Dedifferentiated amniotic fluid mesenchymal stem cell (primary cell): Measurements from ENCODE around the gene ZFP3.
"Not testable (repeated sequence)": the region's sequence is repeated elsewhere in the genome, so short reads cannot be mapped to it uniquely, and the experiment has no call there.

ENCODE experiments used
- DNase-seq: peaks from one replicate; pipeline ENCODE4 v3.0.0-alpha.2; 2016; ENCODE audit errors: extremely low spot score

The ZFP3 gene

DNA sequence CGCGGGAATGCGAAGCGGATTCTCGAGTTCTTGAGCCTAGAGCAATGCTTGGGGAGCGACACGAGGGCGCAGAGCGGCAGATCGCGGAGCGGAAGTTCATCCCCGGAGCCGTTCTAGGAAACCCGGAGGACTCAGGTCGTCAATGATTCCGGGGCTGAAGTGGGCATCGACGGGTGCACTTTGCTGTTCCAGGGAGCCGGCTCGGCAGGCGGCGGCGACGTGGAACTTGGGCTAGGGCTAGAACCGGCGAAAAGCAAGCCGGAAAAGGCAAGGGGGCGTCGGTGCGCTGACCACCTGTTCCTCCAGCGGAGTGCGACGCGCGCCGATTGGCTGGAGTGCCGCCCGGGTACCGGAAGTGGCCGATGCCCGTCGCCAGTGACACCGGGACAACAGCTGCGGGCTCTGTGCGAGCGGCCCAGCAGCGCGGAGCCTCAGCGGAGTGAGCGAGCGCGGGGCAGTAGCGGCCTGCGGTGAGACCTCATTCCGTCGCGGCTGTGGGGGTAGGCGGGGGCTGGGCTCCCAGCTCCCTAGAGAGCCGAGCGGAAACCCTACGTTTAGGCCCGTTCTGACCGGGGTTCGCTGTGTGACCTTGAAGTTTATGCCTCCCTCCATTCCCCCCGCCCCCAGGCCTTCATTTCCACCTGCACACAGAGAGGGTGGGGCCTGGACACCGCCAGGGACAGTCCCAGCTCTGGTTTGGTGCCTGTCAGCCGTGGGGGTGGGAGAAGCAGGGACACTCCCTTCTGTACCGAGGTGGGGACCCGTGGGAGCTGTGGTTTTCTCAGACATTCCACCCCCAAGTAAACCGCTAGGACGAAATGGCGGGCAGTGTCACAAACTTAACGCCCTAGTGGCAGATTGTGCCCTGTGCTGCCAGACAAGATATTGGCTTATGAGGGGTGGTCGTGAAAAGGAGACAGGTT, at the start of gene ZFP3:
ZFP3 (plus strand) TSS at position 362 of the 923 bp plus-strand sequence. CDS start 13,038 bp downstream, outside the sequence.
- DNase-seq: no peak

DNA sequence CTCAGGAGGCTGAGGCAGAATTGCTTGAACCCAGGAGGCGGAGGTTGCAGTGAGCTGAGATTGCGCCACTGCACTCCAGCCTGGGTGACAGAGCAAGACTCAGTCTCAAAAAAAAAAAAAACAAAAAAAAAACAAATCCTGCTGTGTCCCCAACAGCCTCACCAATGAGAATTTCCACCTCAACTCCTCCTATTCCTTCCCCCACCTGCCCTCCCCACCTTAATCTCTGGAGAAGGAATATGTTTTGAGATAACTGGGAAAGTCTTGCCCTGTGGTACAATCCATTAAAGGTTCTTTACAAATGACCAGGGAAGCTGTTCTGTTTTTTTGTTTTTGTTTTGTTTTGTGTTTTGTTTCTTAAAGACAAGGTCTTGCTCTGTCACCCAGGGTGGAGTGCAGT, 48.1 kb upstream of the ZFP3 start:
- DNase-seq: not testable (repeated sequence)

DNA sequence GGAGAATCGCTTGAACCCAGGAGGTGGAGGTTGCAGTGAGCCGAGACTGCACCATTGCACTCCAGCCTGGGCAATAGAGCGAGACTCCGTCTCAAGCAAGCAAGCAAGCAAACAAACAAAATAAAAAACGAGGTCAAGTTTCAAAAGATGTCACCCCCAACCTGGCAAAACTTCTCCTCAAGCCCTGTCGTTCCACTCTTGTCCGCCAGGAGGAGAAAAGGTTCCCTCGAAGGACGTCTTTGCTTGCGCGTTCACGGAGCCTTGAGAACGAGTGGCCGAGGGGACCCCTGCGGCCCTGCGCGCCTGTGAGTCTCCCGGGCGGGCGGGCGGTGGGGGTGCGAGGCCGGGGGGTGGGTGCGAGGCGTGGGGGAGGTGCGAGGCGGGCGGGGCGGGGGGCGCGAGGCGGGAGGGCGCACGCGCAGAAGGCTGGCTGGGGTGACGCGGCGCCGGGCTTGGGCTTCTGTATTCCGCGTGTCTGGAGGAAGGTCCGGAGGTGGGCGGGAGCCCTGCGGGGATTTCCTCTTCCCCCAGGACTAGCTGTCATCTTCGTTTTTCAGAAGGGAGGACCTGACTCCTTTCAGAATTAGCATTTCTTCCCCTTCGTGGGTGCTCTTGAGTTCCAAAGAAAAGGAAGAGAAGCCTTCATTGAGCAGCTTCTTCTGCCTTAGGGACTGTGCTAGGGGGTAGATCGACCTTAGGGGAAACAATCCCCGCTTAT, 46.7 kb upstream of the ZFP3 start:
- DNase-seq: peak; percentile 81

DNA sequence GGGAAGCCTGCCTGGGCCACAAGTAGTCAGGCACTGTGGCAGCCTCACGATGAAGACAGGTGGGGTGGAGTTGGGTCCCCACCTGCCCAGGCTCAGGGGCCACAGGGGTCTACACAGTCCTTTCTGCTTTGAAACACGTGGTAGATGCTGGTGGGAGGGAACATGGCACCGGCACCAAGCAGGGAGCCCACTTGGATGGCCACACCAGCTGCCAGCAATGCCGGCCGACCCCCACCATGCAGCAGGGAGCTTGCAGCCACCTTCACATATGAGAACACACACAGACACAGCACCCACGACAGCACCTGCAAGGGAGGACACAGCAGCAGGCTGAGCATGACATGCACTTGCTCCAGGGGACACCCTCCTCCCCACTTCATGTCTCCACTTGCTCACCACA, 45.4 kb upstream of the ZFP3 start:
- DNase-seq: no peak

DNA sequence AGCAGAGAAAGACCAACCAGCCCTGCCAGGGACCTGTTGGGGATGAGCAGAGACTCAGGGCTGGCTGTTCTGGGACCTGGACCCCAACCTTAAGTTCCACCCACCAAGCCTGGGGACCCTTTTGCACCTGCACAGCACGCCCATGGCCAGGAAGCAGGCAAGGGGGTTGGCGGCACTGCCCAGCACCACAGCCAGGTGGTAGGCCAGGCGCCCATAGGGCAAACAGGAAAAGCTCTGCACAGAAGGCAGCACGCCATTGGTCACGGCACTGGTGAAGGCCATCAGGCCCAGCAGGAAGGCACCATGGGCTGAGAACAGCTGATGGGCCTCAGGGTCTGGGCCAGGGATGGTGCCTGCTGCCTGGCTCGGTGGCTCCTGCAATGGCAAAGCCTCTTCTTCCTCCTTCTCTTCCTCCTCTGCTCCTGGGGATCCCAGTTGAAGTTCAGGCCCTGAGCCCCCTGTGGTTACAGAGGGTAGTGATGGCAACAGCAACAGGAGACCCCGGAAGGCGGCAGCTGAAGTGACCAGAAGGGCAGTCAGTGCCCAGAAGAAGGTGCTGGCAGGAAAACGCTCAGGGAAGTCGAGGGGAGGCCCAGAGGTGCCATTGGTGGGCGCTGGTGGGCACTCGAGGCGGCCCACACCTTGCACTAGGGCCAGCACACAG, 44.8 kb upstream of the ZFP3 start:
- DNase-seq: no peak

DNA sequence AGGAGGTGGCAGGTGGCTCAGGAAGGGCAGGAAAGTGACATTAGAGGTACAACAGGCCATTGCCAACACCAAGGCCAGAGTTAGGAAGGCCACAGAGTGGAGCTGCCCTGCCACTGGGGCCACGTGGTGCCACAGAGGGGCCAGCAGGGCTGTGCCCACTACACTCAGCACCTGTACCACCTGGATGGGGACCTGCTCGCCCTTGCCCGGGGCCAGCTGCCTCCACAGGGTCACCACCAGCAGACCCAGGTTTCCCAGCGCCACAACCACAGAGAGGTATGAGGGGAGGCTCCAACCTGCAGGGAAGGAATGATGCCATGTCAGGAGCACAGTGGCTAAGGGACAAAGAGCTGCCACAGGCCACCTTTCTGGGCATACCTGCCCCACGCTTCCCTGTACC, 44.2 kb upstream of the ZFP3 start:
- DNase-seq: no peak

DNA sequence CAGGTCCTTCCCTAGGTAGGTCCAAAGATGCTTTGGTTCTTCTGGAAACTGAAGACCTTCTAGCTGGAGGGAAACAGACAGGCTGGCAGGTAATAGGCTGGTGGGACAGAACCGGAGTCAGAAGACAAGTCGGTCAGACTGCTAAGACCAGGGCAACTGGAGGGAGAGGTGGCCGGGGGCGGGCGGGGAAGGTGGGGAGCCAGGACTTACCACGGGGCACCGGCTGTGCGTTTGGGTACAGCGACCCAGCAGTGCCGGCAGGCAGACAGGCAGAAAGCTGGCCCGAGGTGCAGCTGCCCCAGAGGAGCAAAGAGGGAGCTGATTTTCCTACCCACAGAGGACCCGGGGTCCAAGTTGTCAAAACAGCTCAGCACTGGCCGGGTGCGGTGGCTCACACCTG, 43.6 kb upstream of the ZFP3 start:
- DNase-seq: no peak

DNA sequence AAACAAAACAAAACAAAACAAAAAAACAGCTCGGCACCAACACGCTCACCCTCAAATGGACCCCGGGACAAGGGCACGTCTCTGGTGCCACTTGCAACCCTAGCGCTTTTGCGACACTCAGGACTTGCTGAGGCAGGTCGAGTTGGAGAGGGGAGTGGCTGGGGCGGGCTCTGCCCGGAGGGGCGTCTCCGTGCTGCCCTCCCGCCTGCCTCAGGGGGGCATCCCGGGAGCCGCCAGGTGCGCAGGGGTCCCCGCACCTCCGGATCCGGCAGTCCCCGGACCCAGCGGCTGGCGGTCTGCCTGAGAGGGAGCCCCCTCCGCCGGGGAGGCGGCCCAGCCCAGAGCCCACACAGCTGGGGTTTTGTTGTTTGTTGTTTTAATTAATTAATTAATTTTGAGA, 43.0 kb upstream of the ZFP3 start, which contains the start of gene SLC52A1:
SLC52A1 (minus strand) TSS at position 112 of the 400 bp plus-strand sequence. CDS start 820 bp downstream, outside the sequence.
- DNase-seq: no peak

DNA sequence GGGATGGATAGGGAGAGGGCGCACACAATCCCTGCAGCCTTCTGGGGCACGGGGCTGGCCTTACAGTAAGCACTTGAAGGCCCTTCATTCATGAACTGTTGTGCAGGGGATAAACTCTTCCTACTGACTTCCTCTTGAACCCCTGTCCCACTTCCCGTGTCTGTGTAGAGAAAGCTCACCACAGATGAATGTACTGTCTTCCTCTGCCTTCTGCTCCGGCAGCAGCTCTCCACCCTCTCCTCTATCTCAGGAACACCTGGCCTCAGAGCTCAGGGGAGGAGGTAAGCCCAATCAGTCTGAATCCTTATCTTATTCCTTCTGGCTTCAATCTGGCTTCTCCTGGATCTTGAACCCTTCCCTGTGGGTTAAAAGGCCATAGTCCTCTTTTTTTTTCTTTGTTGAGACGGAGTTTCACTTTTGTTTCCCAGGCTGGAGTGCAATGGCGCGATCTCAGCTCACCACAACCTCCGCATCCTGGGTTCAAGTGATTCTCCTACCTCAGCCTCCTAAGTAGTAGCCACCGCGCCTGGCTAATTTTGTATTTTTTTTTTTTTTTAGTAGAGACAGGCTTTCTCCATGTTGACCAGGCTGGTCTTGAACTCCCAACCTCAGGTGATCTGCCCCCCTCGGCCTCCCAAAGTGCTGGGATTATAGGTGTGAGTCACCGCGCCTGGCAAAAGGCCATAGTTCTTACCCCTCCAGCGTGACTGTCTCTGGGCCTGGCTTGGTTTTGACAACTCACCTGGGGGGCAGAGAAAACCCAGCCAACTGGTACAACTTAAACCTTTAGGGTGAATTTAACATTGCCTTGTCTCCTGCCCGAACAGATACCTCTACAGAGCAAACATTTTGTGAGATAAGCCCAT, 35.9 kb upstream of the ZFP3 start:
- DNase-seq: no peak

DNA sequence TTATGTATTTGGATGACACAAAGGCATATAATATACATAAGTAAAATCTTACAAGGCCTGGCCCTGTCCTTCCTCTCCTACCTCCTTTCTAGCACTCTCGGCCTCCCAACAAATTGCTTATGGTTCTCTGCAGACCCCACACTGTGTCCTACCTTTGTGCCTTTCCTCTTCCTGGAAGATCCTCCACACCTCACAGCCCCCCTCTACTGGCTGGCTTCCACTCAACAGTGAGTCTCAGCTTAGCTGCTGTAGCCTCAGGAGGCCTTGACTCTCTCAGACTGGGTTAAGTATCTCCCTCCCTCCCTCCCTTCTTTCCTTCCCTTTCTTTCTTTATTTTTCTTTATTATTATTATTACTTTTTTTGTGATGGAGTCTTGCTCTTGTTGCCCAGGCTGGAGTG, 34.7 kb upstream of the ZFP3 start:
- no peak for DNase-seq

DNA sequence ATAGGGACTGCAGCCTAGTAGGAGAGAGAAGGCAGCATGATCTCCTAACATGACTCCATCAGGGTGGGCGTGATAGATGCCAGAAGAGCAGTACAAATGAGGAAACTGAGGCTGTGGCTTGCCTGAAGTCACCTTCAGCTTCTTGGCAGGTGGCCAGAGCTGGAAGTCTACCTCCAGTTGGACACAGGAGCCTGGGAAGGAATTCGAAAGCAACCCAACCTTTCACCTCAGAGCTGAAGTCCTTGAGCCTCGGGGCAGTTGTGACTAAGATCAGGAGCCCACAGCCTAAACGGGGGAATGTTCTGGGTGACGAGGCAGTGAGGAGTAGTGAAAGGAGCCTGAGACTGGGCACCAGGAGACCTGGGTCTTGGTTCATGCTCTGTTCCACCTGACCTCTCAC, 33.6 kb upstream of the ZFP3 start:
- DNase-seq: no peak

DNA sequence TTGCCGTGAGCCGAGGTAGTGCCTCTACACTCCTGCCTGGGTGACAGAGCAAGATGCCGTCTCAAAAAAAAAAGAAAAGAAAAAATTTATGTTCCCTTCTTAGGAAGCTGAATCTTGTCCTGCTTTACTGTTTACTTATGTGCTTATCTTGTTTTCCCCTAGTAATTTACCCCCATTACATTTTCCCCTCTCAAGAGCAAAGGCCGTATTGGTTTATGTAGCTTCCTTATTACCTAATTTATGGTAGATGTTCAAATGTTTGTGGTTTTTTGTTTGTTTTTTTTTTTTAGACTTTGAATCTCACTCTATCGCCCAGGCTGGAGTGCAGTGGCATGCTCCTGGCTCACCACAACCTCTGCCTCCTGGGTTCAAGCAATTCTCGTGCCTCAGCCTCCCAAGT, 32.8 kb upstream of the ZFP3 start:
- DNase-seq: no peak

DNA sequence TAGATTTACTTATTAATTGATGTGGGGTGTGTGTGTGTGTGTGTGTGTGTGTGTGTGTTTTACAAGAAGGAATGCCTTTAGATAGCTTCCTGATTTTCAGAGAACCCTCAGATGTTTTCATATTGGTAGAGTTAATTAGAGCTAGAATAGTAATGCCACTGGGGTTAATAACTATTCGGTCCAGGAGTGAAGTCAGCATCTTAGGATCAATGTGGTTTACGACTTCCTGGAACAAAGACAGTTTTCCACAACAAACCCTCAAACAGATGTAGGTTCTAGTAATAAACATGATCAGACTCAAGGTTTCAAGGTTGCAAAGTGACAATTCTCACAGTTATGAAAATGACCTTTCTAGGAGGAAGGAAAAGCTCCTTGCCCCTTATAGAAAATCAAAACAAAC, 30.8 kb upstream of the ZFP3 start:
- DNase-seq: no peak

DNA sequence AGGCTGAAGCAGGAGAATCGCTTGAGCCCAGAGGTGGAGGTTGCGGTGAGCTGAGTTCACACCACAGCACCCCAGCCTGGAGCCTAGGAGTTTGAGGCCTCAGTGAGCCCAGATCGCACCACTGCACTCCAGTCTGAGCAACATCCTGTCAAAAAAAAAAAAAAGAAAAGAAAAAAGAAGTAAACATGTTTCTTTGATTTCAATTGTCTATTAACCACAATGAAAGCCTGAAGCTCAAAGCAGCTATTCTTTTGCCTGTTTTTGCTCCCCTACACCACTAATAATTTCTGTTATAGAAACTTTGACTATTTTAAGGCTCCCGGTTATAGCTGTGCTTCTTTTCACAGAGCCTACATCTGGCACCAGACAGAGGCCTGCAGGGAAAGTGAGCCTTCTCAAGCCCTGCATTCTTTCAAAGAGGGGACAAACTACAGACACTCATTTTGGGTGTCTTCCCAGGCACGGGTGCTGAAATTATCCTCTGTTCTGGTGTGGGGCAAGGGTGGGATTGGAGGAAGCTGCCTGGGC, 28.9 kb upstream of the ZFP3 start:
- no peak for DNase-seq

DNA sequence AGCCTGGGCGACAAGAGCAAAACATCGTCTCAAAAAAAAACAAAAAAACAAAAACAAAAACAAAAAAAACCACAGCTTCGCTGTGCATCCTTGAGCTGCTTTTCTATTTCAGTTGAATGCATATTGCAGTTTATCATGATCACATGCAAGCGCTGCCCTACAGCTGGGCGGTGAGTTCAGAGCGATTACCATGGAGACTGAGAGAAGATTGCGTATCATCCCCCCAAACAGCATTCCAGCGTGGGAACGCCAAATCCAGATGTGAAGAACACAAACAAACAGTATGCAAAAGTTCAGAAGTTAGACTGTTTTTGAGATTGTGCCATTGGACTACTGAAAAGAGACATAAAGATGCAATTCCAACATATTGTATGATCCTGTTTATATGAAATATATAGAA, 28.0 kb upstream of the ZFP3 start:
- peak; percentile 33 for DNase-seq

DNA sequence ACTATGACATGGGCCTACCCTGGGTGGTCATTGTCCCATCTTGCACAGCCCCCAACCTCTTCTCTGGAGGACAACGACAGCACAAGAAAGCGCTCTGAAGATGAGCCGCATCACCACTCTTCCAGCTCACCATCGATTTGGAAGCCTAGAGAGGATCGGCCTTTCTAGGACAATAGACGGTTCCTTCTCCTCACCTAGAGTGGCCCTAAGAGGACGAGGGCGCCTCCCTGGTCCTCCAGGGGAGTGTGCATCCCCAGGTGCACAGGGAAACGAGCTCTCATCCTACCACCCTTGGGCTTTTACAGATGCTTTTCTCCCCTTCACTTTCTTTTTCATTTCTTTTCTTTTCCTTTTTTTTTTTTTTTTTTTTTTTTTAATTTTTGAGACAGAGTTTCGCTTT, 22.7 kb upstream of the ZFP3 start:
- no peak for DNase-seq

DNA sequence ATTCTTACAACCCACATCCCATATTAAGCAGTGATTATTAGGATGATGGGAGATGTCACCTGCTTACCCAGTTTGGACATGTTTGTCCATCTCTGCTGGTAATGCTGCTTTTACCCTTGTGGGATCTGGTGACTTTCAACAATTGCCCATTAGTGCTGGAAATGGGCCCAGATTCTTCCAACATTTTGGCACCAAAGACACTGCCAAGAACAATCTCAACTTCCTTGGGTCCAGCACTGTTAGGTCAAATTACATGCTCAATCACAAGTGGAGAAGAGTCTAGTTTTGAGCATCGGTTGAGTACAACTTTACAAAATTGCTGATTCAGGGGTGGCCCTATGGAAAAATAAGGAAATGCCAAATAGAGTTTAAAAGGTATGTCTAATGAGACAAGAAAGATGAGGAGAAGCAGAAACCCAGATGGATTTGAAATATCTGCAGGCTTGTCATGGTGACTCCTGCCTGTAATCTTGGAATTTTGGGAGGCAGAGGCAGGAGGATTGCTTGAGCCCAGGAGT, 13.0 kb upstream of the ZFP3 start:
- DNase-seq: no peak

DNA sequence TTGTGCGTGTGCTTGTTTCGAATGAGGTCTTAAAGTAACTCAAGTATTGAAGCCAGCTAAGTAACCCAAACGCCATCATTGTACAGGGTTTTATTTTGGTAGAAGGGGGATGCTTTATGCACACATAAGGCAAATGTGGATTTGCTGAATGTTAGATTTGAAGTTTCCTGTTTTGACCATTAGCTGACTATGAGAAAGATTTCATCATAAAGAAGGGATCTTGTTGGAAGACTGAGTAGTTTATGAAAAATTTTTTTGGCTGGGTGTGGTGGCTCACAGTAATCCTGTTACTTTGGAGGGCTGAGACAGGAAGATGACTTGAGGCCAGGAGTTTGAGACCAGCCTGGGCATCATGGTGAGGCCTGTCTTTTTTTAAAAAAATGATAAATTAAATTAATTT, 10.0 kb upstream of the ZFP3 start:
- no peak for DNase-seq

DNA sequence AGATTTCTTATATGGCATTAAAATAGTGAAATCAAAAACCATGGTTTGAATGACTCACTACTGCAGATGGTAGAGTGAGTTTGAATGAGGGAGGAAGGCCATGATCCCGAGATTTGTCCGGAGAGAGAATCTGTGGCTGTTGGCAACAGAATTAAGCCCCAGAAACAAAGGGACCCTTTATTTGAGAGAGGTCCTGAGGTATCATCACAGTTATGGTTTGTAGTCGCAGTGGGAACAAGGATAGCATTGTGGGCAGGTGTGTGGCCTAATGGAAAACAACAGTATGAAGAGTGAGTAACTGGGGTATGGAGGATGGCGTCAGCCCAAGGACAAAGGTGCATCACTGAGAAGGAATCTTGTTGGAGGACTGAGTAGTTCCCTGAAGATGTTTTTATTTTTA, 8.5 kb upstream of the ZFP3 start:
- no peak for DNase-seq

DNA sequence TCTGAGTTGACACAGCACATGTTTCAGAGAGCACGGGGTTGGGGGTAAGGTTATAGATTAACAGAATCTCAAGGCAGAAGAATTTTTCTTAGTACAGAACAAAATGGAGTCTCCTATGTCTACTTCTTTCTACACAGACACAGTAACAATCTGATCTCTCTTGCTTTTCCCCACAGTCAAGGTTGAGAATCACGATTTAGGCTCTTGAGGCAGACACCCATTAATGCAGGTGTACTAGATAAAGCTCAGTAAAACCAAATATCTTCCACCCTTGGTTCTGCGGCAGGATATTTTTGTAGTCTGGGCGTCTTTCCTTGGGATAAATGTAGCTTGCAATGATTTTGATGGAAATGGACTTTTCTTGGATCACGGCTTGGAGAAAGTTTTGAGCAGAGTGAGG, 2.8 kb upstream of the ZFP3 start:
- not testable (repeated sequence) for DNase-seq

DNA sequence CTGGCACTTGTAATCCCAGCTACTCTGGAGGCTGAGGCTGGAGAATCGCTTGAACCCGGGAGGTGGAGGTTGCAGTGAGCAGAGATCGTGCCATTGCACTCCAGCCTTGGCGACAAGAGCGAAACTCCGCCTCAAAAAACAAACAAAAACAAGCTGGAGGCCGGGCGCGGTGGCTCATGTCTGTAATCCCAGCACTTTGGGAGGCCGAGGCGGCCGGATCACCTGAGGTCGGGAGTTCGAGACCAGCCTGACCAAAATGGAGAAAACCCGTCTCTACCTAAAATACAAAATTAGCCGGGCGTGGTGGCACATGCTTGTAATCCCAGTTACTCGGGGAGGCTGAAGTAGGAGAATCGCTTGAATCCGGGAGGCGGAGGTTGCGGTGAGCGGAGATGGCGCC, 992 bp upstream of the ZFP3 start:
- DNase-seq: not testable (repeated sequence)
